HG02759 (cell line): ENCODE results near the gene EPHB1.

Experiments
- ATAC-seq: cut with Tn5 transposase; IDR thresholded peaks from one replicate; pipeline ENCODE4 v1.9.1; 2021; ENCODE audit warnings: mild to moderate bottlenecking, moderate library complexity; ENCODE audit not compliant: unreplicated experiment

The EPHB1 gene

DNA sequence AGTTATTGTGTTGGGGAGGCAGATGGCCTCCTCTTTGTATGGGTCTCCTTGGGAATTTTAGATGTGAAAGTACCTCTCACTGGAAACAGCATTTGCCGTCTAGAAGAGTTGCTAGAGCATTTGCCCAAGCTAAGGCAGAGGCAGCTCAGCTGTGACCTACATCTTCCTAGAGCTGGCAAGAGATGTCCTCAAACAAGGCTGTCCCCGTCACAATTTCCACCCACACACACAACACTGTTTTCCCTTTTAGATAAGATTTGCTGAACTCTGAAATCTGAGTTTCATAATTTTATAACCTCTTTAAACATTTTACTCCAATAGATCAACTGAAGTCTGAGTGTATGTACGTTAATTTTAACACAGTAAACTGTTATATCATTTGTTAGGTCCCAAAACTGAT lies 352.6 kb downstream of the EPHB1 start:
- ATAC-seq, result no peak

DNA sequence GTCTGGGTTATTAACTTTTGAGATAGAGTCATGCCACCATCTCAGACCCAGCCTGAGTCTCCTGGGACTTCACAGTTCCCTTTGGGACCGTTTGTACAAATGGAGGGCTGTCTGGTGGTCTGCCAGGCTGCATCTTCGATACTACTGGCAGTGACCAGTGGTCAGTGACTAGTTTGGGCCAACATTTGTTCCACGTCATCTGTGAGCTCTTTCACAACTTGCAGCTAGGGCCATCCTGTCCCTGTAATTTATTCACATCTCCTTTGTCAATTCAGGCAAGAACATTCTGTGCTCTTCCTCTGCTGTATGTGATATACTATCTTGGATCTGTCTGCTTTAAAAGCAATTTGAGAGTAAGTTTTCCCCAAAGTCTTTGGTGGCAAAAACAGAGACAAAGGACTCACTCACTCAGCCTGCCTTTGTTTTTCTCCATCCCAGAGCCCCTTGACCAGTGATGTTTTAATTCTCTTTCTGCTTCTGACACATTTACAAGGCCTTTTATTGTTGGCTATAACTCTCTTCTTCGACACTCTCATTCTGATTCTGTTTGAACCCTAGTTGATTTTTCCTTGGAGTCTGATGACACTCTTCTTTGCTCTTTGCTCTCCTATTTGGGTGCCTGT lies 353.4 kb downstream of the EPHB1 start:
- no peak for ATAC-seq

DNA sequence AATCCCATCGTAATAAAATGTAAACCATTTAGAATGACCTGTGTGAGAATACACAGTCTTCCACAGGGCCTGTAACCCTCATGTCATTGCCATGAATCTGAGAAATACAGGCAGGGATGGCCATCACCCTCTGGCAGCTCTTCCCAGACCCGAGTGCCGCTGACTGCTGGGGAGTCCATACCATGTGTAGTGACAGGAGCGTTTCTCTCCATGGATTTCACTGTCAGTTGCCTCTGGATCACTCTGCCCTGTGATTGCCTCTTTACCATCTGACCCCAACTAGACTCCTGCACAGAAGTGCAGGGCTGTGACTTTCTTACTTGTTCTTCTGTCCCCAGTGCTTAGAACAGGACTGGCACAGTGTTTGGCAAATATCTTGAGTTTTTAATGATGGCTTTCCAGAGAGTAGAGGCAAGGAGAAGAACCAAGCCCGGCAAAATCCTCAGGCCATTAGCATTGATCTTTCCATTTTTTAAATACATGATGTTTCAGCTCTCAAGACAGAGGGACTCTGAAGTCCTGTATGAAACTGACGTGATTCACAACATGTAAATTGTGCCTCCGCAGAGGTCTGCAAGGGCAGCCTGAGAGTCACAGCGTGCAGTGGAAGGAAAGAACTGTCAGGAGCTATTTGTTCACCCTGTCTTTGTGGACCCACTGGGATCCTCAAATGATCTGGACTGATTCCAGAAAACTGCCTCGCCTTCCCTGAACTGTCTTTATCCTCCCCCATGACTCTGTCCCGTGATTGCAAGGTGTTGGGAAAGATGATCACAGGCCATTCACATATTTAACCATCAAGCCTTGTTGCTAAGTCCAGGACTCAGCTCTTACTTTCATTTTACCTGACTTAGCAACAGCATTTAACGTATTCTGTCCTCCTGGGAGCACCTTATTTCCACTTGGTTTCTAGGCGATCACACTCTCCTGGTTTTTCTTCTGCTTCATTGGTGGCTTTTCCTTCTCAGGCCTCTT lies 354.9 kb downstream of the EPHB1 start:
- ATAC-seq, result no peak

DNA sequence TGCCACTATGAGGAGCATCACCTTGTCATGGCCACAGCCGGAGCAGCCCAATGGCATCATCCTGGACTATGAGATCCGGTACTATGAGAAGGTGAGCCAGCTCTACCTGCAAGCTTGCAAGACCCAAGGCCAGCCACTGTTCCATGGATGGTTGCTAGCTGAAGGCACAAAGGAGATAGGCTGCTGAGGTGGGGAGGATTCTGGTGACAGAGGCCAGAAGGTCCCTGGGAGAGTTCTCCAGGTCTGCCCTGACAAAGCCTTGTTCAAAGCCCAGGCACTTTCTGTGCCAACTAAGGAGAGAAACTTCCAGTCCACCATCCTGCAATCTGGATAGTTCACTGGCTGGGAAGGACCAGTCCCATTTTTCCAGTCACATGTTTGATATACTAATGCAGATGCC lies 359.1 kb downstream of the EPHB1 start:
- ATAC-seq, result no peak

DNA sequence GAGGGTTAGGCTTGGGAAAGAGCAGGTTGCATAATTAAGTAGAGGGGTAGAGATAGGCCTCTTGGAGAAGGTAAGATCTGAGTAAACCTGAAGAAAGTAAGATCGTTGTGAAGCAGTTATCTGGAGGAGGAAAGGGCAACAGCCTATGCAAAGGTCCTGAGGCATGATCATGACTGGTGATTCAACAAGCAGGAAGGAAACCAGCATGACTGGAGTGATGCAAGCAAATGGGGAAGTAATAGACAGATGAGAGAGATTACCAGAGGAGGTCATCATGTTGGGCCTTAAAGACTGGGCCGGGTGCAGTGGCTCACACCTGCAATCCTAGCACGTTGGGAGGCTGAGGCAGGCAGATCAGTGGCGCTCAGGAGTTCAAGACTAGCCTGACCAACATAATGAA lies 360.2 kb downstream of the EPHB1 start:
- no peak for ATAC-seq

DNA sequence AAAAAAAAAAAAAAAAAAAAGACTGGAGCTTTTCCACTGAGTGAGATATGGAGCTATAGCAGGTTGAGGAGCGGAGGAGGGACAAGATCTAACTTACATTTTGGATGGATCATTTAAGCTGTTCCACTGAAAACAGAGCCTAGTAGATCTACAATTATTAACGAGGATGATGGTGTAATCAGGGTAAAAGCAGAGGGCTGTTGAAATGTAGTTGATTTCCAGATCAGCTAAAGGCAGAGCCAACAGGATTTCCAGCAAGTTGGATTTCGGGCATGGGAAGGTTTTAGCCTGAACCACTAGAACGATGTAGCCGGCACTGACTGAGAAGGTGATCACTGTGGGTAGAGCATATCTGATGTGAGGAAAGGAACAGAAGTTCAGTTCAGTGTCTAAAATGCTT lies 360.7 kb downstream of the EPHB1 start:
- no peak for ATAC-seq

DNA sequence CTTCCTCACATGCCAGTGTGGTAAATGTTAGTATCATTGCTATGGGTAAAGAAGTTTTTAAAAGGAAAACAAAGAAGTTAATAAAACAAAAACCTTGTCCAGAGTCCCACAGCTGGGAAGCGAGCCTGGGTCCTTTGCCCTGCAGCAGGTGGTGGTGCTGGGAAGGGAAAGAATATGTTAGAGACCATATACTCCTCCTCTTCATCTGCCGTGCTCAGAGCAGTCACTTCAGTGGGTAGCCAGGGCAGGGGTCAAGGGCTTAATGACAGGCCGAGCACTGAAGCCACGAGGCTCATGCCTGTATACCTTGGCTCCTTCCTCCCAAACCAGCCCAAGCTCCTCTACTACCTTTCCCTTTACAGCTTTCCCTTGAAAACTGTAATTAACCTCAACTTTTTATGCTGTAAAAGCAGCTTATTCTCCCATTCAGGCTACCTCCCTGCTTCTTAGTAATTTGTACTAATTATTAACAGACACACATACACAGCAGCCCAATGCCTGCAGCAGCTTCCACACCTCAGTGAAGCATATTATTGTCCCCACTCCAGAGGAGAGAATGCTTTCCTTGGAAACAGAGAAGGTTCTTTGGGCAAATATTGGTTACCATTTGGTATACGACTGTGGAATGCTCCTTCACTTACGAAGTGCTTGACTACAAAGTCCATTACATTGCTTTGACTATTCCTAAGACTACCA lies 362.1 kb downstream of the EPHB1 start:
- no peak for ATAC-seq

DNA sequence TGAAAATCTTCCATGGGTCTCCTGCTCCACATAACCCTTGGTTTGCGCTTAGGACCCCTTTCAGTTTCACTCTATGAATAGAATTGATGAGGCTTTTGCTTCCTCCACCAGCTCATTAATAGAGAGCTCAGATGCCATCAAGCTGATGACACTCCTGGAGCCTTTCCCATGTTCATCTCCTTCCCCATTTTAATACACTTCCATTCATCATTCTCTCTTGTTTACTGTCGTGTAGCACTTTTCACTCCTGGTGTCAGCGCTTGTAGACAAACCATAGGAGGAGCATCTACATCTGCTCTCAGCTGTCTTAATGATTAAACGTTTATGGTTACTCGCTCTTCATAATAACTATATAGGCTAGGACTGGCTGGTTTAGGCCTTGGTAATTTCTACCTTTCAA lies 363.5 kb downstream of the EPHB1 start:
- ATAC-seq, result no peak

DNA sequence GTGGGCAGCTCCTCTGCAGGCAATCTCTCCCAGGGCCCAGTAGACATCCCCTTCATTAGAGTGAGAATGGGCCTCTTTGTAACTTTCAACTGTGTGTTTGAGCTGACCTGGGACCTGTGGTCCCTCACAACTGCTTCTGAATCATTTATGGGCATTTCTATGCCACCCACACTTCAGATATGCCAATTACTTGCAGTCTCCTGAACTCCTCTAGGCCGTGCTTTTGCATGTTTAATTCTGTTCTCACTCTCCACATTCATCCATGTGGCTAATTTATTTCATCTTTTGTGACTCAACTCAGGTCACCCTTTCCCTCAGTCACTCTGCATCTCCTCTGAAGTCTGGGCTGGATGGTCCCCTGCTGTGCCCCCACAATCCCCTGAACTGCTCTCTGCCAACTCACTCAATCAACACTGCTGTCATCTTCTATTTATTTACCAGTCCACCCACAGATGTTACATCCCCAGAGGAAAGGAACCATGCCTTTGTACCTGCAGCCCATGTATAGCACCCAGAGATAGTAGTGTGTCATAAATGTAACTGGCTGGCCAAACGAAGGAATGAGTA lies 364.7 kb downstream of the EPHB1 start:
- no peak for ATAC-seq

DNA sequence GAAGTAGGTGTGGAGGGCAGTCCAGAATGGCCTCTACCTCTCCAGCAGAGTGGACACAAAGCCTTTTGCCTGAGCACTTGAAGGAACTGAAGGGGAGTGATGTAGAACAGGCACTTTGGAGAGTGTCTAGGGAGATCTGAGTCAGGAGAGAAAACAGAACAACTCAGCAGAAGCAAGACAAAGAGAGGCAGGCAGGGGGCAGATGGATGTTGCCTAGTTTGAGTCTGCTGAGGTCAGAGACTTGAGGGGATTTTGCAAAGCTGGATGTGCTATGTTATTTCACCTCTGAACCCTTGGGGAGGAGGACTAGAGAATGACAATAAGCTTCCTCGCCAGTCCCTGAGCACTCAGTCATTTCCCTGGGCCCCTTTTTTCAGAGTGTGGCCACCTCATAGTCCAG lies 366.4 kb downstream of the EPHB1 start:
- ATAC-seq, result no peak

DNA sequence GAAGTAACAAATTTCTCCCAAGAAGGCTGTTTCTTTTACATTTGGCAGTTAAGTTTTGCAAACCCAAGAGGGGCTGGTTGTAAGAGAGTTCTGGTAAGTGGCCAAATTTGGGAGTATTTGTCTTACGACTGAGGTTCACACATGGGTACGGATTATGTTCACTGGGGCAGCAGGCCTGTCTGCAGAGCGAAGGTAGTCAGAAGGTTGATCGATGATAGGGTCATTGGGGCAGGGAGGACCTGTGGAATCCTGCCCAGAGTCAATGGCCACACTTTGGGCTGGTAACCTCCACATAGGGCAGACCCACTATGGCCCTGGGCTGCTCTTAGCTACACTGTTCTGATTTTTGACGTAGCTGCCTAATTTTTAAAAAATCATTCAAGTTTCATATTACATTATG lies 368.6 kb downstream of the EPHB1 start:
- no peak for ATAC-seq

DNA sequence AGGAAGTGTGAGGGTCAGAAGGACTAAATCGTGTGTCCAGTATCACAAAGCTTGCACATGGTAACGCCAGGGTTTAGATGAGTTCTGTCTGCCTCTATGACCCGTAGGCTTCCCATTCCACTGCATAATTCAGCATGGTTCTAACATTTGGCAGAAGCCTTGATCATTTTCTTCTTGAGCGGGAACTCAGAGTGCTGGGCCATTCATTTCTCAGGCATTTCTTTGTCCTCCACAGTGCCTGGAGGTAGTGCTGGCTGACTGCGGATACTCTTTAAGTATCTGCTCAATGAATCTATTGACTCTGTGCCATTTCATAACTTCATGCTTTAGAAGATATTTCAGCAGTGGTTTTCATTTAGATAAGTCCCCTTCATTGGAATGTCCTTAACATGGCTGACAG lies 370.2 kb downstream of the EPHB1 start:
- ATAC-seq, result no peak

DNA sequence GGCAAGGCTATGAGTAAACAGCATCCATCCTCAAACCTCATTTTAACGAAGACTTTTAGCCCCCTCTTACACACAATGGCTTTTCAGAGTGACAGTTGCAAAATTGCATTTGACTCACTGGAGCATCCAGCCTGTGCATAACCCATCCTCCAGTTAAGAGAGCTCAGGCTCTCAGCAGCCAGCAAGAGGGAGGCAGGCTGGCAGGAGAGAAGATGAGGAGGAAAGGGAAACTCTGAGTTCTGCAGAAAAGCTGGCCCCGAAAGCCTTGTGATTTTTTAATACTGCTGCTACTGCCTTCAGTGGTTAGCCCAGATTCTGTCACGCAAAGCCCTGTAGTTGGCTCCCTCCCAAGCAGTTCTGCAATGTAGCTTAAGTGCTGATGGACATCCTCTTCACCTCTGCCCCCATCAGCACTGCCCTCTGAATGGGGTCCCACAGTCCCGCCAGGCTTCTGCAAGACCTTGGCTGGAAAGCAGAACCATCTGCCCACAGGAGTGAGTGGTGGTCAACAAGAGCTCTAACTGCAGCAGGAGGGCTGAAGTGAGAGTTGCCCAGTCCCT lies 371.3 kb downstream of the EPHB1 start:
- ATAC-seq, result no peak

DNA sequence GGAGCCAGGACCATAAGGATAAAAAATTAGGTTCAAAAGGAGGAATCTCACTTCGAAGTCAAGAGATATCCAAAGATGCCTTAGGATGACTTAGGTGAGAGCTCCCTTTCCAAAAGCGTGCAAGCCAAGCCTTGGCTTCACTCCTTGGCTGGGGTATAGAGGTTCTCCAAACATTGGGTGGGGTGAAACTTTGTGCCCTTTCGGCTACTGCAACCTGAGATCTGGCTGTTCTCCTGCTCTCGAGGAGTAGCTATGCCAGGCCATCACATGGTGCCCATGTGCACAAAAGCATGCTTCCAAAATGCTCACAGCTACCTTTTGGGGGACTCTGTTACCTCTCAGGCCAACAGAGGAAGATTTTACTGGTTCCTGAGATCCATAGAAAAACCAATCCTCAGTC lies 373.8 kb downstream of the EPHB1 start:
- no peak for ATAC-seq

DNA sequence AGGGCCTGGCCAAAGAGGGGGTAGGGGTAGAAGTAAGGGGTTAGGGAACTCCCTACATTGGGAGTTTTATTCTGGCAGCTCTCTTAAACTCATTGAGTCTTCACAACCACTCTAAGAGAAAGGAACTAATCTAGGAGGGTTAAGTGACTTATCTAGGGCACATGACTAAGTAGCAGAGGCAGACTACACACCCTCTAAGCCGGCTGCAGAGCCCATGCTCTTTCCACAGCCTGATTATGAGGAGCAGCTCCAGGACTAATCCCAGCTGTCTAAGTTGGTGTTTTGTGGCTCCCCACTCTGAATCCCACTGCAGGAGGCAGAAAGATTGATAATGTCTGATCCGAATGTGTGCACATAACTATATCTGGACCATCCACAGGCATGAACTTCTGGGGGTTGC lies 374.6 kb downstream of the EPHB1 start:
- ATAC-seq, result no peak

DNA sequence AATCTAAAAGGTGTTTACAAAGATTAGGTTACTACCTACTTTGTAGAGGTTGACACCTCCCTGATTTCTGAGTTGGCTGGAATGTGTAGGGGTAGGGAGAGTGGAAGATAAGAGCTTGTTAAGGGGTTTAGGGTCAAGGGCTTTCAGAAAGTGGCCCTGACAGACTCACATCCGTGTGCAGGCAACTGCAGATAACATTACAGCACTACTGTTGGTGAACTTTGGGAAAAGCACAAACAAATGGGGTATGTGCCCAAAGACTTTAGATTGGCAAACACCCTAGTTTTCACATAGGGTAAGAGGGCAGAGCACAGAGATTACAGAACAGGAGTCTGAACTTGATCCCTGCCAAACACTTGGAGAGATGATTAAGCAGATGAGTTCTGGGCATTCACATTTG lies 375.7 kb downstream of the EPHB1 start:
- no peak for ATAC-seq

DNA sequence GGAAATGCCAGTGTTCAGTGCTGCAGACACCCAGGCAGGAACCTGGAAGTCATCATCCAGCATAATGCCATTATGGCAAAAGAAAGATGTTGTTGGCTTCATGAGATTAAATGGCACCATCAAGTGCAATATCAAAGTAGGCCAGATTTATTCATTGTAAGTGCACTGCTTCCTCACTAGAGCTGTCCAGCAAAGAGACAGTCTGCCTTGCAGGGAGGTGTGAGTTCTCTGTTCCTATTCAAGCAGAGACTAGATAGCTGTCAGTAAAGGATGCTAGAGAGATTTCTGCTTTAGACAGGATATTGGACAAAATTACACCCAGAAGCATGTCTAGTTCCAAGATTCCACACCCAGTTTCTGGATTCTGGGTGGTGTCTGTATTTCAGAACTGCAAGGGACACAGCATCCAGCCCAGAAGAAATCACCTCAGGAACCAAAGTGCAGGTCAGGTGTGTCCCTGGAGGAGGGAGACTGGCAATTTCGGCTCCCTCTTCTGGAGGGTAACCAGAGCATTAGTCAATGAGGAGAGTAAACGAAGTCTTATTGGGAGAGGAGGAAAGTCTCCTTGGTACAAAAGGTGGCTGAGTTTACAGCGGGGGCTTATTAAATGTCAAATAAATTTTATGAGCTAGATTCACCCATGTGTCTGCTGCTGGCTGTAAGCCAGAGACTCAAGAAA lies 377.3 kb downstream of the EPHB1 start:
- no peak for ATAC-seq

DNA sequence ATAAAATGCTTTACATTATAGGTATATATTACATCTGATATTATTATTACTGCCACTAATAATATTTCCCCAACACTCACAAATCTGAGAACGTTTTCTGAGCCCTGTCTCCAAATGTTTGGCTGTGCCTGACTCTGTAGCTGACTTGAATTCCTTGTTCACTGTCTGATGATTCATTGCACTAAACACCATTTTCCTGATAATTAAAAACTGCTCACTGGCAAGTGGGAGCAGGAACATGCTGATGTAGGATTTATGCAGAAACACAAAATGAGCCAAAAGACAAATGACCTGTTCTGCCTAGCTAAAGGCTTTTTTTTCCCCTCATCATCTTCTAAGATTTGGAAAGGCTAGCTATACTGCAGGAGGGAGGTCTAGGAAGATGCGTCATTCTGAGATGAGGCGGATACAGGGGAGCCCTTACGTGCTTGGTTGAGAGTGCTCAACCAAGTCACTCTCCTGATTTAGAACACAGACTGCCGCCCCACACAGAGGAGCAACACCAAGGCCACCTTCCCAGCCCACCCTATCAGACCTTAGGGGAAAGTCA lies 380.7 kb downstream of the EPHB1 start:
- ATAC-seq, result no peak

DNA sequence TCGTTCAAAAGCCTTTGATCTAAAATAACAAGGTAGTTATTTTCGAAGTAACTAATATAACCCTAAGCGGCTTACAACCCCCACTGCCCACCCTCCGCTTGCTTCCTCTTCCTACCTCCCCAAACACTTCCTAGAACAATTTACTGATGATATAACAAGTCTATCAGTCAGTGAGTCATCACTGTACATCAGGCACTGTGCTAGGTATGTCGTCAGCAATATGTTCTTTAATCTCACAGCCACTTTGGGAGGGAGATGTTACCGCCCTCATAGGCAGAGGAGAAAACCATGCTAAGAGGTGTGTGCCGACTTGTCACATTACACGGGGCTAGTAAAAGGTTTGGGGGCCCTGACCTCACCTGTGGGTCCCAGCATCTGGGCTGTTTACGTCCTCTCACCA lies 381.8 kb downstream of the EPHB1 start:
- ATAC-seq, result no peak

DNA sequence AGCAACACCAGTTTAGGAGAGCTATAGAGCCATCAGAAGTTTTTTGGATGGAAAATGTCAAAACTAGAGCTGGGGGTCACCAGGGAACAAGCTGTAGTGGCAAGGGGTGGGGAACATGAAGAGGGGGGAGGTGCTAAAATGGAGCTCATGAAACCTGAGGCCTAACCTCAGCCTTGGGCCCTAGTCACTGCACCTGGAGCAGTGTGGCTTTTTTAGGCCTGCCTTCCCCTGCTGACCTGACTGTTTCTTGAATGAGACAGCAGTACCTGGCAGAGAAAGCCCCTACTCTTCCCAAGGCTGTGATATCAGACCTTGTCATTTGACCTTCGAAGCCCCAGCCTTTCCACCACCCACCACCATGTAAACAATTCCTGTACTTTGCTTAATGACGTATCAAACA lies 383.5 kb downstream of the EPHB1 start:
- ATAC-seq, result no peak
